Upper lobe of left lung (tissue), 6 donors: ENCODE data around the gene HPN. TPM values are rescaled to one million over a fixed set of nuclear protein-coding genes. Genes with fewer than 3 reads are reported as not detected.

ENCODE experiments used
- ATAC-seq, 2 donors: fragments of 200-7000 bp; cut with Tn5 transposase; one replicate each; pipeline ENCODE4 v1.9.1; 2022; ENCODE audit warnings: mild to moderate bottlenecking in 2 of 2, moderate library complexity in 2 of 2; ENCODE audit not compliant: low FRiP score in 2 of 2
- DNase-seq, 2 donors: peaks; one replicate each; pipeline ENCODE4 v3.0.0-alpha.2; 2019 to 2020
- H3K27ac ChIP-seq, 4 donors: fragments of 200-600 bp; sonication (generic); one replicate each; pipeline ENCODE4 v1.5.1; 2016 to 2019
- H3K27me3 ChIP-seq, 4 donors: fragments of 200-600 bp; sonication (generic); one replicate each; pipeline ENCODE4 v1.5.1; 2017 to 2019
- H3K36me3 ChIP-seq, 4 donors: fragments of 200-600 bp; sonication (generic); one replicate each; pipeline ENCODE4 v1.5.1; 2016 to 2019
- H3K4me1 ChIP-seq, 4 donors: fragments of 200-600 bp; sonication (generic); one replicate each; pipeline ENCODE4 v1.5.1; 2018 to 2019
- H3K4me3 ChIP-seq, 4 donors: fragments of 200-600 bp; sonication (generic); one replicate each; pipeline ENCODE4 v1.5.1; 2017 to 2019; ENCODE audit warnings: mild to moderate bottlenecking in 2 of 4, moderate library complexity in 1 of 4
- H3K9me3 ChIP-seq, 4 donors: fragments of 200-600 bp; sonication (generic); one replicate each; pipeline ENCODE4 v1.5.1; 2018 to 2019
- EP300 ChIP-seq, 4 donors: sonication (generic); formaldehyde crosslinking; IDR thresholded peaks; one replicate each; pipeline ENCODE4 v1.5.1; 2017; ENCODE audit warnings: antibody characterized with exemption in 4 of 4, control low read depth in 2 of 4
- POLR2A ChIP-seq, 4 donors: fragments of 450-650 bp; IDR thresholded peaks; one replicate each; pipeline ENCODE4 v1.5.1; 2016 to 2017; ENCODE audit warnings: antibody characterized with exemption in 4 of 4, mild to moderate bottlenecking in 2 of 4
- POLR2AphosphoS5 ChIP-seq, 2 donors: sonication (generic); formaldehyde crosslinking; IDR thresholded peaks; one replicate each; pipeline ENCODE4 v1.5.1; 2017; ENCODE audit warnings: antibody characterized with exemption in 2 of 2
- WGBS, 2 donors: methylation state at CpG; one replicate each; pipeline ENCODE4 v1.1.5; 2017 to 2018; 5-methylcytosine and 5-hydroxymethylcytosine counted together
- total RNA-seq, 6 donors: library from RNA; depleted of rRNA in 4 of 6; stranded (reverse); fragments of >200 nt in 4 of 6; gene quantifications; one replicate each; pipeline versions ENCODE4 v1.1.0 to v1.2.1, GENCODE V29; 2016 to 2021
- TF ChIP-seq, protein P1 (sequence below), 6 experiments: fragments of 450-650 bp in 4 of 6; fragments of 200-600 bp in 2 of 6; sonication (generic) in 2 of 6; IDR thresholded peaks; one replicate each; pipeline ENCODE4 v1.5.1; 2016 to 2019; ENCODE audit warnings: antibody characterized with exemption in 6 of 6
- donor health status: DM: no; HTN: no; CAD: no; lungs with moderate emphysema.
- donor health status: DM: no; HTN: yes; CAD: no; lungs with severe emphysema.

Gene HPN
- total RNA-seq, 6 donors from 2014 or later: 15.9 to 54.5 (median 41.1) TPM

DNA sequence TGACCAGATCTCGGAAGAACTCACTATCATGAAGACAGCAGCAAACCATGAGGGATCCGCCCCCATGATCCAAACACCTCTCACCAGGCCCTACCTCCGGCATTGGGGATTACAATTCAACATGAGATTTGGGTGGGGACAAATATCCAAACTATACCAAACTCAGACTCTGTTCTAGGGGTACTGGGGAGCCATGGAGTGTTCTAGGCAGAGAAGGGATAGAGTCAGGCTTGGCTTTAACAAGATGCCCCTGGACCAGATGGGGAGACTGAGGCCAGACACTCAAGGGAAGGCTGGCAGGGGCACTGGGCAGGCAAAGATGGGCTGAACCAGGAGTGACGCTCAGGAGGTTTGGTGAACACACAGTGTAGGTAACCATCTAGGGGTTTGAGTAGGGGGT is 23.1 kb upstream of the HPN start:
- TF ChIP-seq, protein P1, sequence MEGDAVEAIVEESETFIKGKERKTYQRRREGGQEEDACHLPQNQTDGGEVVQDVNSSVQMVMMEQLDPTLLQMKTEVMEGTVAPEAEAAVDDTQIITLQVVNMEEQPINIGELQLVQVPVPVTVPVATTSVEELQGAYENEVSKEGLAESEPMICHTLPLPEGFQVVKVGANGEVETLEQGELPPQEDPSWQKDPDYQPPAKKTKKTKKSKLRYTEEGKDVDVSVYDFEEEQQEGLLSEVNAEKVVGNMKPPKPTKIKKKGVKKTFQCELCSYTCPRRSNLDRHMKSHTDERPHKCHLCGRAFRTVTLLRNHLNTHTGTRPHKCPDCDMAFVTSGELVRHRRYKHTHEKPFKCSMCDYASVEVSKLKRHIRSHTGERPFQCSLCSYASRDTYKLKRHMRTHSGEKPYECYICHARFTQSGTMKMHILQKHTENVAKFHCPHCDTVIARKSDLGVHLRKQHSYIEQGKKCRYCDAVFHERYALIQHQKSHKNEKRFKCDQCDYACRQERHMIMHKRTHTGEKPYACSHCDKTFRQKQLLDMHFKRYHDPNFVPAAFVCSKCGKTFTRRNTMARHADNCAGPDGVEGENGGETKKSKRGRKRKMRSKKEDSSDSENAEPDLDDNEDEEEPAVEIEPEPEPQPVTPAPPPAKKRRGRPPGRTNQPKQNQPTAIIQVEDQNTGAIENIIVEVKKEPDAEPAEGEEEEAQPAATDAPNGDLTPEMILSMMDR (IDR thresholded peaks at IDR 0.05): no peak
- no peak for TF ChIP-seq POLR2AphosphoS5 (IDR thresholded peaks at IDR 0.05)
- TF ChIP-seq POLR2A (IDR thresholded peaks at IDR 0.05): no peak
- no peak for TF ChIP-seq EP300 (IDR thresholded peaks at IDR 0.05)
- 93 to 97% methylated on average over 4 of the region's 4 CpGs for WGBS, 2 donors
- peaks cover 41 to 100% (median 92%) of the 10 kb centered on the region in 4 donors for H3K36me3 ChIP-seq

DNA sequence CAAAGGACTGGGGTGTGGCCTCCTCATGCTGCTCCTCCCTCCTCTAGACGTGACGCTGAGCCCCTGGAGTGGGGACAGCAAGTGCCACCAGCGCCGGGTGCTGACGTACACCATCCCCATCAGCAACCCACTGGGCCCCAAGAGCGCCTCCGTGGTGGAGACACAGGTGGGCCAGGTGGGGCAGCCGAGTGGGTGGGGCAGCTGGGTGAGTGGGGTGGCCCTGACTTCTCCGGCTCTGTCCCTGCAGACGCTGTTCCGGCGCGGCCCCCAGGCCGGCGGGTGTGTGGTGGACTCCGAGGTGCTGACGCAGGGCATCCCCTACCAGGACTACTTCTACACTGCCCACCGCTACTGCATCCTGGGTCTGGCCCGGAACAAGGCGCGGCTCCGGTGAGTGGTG is 22.4 kb upstream of the HPN start:
- TF ChIP-seq, protein P1 (IDR thresholded peaks at IDR 0.05): no peak
- TF ChIP-seq POLR2AphosphoS5 (IDR thresholded peaks at IDR 0.05) (no peak), EP300 (IDR thresholded peaks at IDR 0.05) (no peak), POLR2A (IDR thresholded peaks at IDR 0.05) (no peak)
- H3K27me3 ChIP-seq: no peaks in the 10 kb centered on the region
- no peak overlapping the region for H3K27ac ChIP-seq
- WGBS, 2 donors: 95 to 96% methylated on average over 15 to 17 of the region's 22 CpGs
- peak in 1 of 2 donors; percentile 79 for DNase-seq
- H3K36me3 ChIP-seq: peaks cover 49 to 100% (median 96%) of the 10 kb centered on the region in 4 donors
- no peak for ATAC-seq
- H3K9me3 ChIP-seq: no peaks in the 10 kb centered on the region
- peaks cover 1 to 7% (median 5%) of the 10 kb centered on the region in 4 donors for H3K4me1 ChIP-seq
- H3K4me3 ChIP-seq: no peak overlapping the region

More for the DNA sequence above, 23.1 kb upstream of the HPN start:
- H3K27ac ChIP-seq: no peak overlapping the region
- no peak overlapping the region for H3K4me3 ChIP-seq
- no peaks in the 10 kb centered on the region for H3K9me3 ChIP-seq
- no peak for DNase-seq
- H3K4me1 ChIP-seq: peaks cover 9 to 14% (median 13%) of the 10 kb centered on the region in 4 donors
- H3K27me3 ChIP-seq: no peaks in the 10 kb centered on the region
- no peak for ATAC-seq

DNA sequence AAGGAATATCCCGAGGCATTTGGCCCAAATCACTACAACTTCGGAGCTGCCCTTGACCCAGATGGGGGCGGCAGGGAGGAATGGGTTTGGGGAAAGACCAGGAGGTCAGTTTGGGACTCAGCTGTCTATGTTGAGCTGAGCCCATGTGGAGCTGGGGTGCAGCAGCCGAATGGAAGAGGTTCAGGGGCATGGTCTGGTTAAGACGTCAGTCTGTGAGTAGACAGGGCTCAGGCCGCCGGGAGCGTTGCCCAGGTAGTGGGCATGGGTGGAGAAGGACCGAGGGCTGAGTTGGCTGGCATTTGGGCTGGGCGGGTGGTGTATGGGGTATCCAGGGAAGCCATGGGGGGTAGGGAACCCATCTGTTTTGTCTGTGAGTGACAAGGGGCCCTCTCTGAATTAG is 20.5 kb upstream of the HPN start:
- H3K4me3 ChIP-seq: no peak overlapping the region
- H3K4me1 ChIP-seq: peaks cover 0 to 6% (median 3%) of the 10 kb centered on the region in 4 donors
- peaks cover 50 to 100% (median 99%) of the 10 kb centered on the region in 4 donors for H3K36me3 ChIP-seq

DNA sequence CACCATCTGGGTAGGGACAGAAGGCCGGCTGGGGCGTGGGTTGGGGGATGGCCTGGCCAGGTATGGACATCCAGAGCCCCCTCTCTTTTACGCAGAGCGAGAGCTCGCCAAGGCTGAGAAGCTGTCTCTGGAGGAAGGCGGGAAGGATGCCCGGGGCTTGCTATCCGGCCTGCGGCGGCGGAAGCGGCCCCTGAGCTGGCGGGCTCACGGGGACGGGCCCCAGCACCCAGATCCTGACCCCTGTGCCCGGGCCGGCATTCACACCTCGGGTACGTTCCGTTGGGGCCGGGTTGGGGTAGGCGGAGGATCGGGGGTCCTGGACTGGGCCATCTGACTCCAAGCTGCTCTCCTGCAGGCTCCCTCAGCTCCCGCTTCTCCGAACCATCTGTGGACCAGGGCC is 19.9 kb upstream of the HPN start:
- DNase-seq: peak in 1 of 2 donors; percentile 78
- no peak for ATAC-seq
- Histone ChIP-seq H3K27ac (no peak overlapping the region), H3K27me3 (no peaks in the 10 kb centered on the region), H3K4me3 (no peak overlapping the region), H3K4me1 (peaks cover 0 to 6% (median 3%) of the 10 kb centered on the region in 4 donors), H3K9me3 (no peaks in the 10 kb centered on the region), H3K36me3 (peaks cover 52 to 100% (median 99%) of the 10 kb centered on the region in 4 donors)
- WGBS, 2 donors: 96 to 100% methylated on average over 2 to 20 of the region's 25 CpGs
- TF ChIP-seq POLR2A (IDR thresholded peaks at IDR 0.05) (no peak), POLR2AphosphoS5 (IDR thresholded peaks at IDR 0.05) (no peak)
- TF ChIP-seq, protein P1 (IDR thresholded peaks at IDR 0.05): no peak

More for the DNA sequence above, 20.5 kb upstream of the HPN start:
- Histone ChIP-seq H3K9me3 (no peaks in the 10 kb centered on the region), H3K27me3 (no peaks in the 10 kb centered on the region), H3K27ac (no peak overlapping the region)
- DNase-seq (no peak), ATAC-seq (no peak)
- 93 to 95% methylated on average over 10 of the region's 10 CpGs for WGBS, 2 donors
- TF ChIP-seq EP300 (IDR thresholded peaks at IDR 0.05): no peak
- TF ChIP-seq POLR2AphosphoS5 (IDR thresholded peaks at IDR 0.05): no peak
- TF ChIP-seq POLR2A (IDR thresholded peaks at IDR 0.05): no peak
- TF ChIP-seq, protein P1 (IDR thresholded peaks at IDR 0.05): no peak

DNA sequence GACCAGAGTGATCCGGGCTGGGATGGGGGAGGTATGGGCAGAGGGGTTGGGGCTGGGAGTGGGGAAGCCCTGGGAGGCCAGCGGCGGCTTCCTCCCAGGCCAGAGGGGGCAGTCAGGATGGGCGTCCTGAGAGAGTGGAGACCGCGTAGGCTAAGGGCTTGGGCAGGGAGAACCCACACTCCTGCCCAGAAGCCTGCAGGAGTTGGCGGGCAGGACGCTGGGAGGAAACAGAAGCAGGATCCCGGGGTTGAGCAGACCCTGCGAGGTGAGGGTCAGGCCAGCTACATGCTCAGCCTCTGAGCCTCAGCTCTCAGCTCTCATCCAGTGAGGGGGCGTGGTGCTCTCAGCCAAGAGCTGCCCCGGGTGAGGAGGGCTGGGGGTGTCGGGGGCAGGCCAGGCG is 19.1 kb upstream of the HPN start:
- no peak for ATAC-seq
- Histone ChIP-seq H3K9me3 (no peaks in the 10 kb centered on the region), H3K27ac (peak overlapping the region in 1 of 4 donors; percentile 23), H3K4me1 (peaks cover 0 to 6% (median 2%) of the 10 kb centered on the region in 4 donors), H3K36me3 (peaks cover 50 to 100% (median 96%) of the 10 kb centered on the region in 4 donors), H3K4me3 (no peak overlapping the region), H3K27me3 (no peaks in the 10 kb centered on the region)
- WGBS, 2 donors: 84 to 90% methylated on average over 10 to 14 of the region's 14 CpGs
- TF ChIP-seq POLR2AphosphoS5 (IDR thresholded peaks at IDR 0.05): no peak
- TF ChIP-seq, protein P1 (IDR thresholded peaks at IDR 0.05): no peak
- TF ChIP-seq EP300 (IDR thresholded peaks at IDR 0.05): no peak
- TF ChIP-seq POLR2A (IDR thresholded peaks at IDR 0.05): no peak
- no peak for DNase-seq
